ENCODE data around the gene HSPH1.

The HSPH1 gene

GRCh38 chr13:31200637-31200971, 38.9 kb upstream of the HSPH1 start:
- no peaks in the 10 kb centered on the region for H3K9me3 ChIP-seq (ENCODE audit: insufficient read depth, low read length)
- H3K36me3 ChIP-seq (replicated peaks; ENCODE audit: low read depth, low read length): no peaks in the 10 kb centered on the region
- peaks cover 20% of the 10 kb centered on the region for H3K4me1 ChIP-seq (ENCODE audit: low read length)
- H2AFZ ChIP-seq (ENCODE audit: low read depth, low read length): peak overlapping the region; percentile 44
- peak overlapping the region; percentile 86 for H3K4me3 ChIP-seq (ENCODE audit: low read length)
- no peaks in the 10 kb centered on the region for H4K20me1 ChIP-seq (ENCODE audit: insufficient read depth, low read length)
- TF ChIP-seq, protein P1, sequence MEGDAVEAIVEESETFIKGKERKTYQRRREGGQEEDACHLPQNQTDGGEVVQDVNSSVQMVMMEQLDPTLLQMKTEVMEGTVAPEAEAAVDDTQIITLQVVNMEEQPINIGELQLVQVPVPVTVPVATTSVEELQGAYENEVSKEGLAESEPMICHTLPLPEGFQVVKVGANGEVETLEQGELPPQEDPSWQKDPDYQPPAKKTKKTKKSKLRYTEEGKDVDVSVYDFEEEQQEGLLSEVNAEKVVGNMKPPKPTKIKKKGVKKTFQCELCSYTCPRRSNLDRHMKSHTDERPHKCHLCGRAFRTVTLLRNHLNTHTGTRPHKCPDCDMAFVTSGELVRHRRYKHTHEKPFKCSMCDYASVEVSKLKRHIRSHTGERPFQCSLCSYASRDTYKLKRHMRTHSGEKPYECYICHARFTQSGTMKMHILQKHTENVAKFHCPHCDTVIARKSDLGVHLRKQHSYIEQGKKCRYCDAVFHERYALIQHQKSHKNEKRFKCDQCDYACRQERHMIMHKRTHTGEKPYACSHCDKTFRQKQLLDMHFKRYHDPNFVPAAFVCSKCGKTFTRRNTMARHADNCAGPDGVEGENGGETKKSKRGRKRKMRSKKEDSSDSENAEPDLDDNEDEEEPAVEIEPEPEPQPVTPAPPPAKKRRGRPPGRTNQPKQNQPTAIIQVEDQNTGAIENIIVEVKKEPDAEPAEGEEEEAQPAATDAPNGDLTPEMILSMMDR (IDR thresholded peaks at IDR 0.05; ENCODE audit: low read depth, low read length): no peak
- TF ChIP-seq EZH2phosphoT487 (IDR thresholded peaks at IDR 0.05; ENCODE audit: low read depth): no peak
- H3K79me2 ChIP-seq (ENCODE audit: low read length): no peaks in the 10 kb centered on the region
- peaks cover 12% of the 10 kb centered on the region for H3K27me3 ChIP-seq (ENCODE audit: low read depth, low read length)
- peak overlapping the region; percentile 75 for H3K4me2 ChIP-seq (ENCODE audit: low read length)
- H3K9ac ChIP-seq (ENCODE audit: low read length): peak overlapping the region; percentile 79
- H3K27ac ChIP-seq (ENCODE audit: low read length): peak overlapping the region; percentile 79

GRCh38 chr13:31199849-31200636, 38.3 kb upstream of the HSPH1 start, which contains the start of gene B3GLCT:
Gene B3GLCT (plus strand): TSS chr13:31199975. CDS start chr13:31200085, 110 bp downstream.
- Histone ChIP-seq H3K9ac (ENCODE audit: low read length) (peak within 1 kb of the TSS; percentile 79), H3K27me3 (ENCODE audit: low read depth, low read length) (peaks cover 12% of the 10 kb centered on the region), H3K27ac (ENCODE audit: low read length) (peak within 1 kb of the TSS; percentile 79), H3K4me1 (ENCODE audit: low read length) (peaks cover 20% of the 10 kb centered on the region), H3K4me2 (ENCODE audit: low read length) (peak within 1 kb of the TSS; percentile 90), H3K9me3 (ENCODE audit: insufficient read depth, low read length) (no peaks in the 10 kb centered on the region), H3K36me3 (replicated peaks; ENCODE audit: low read depth, low read length) (no peaks in the 10 kb centered on the region), H4K20me1 (ENCODE audit: insufficient read depth, low read length) (no peaks in the 10 kb centered on the region), H2AFZ (ENCODE audit: low read depth, low read length) (peak within 1 kb of the TSS; percentile 98), H3K79me2 (ENCODE audit: low read length) (no peaks in the 10 kb centered on the region), H3K4me3 (ENCODE audit: low read length) (peak within 1 kb of the TSS; percentile 86)
- TF ChIP-seq, protein P1 (IDR thresholded peaks at IDR 0.05; ENCODE audit: low read depth, low read length): peak; percentile 69
- TF ChIP-seq EZH2phosphoT487 (IDR thresholded peaks at IDR 0.05; ENCODE audit: low read depth): no peak

GRCh38 chr13:31199527-31199848, 37.8 kb upstream of the HSPH1 start:
- H3K9ac ChIP-seq (ENCODE audit: low read length): peak overlapping the region; percentile 79; the same call in 1 of the 2 replicates
- peak overlapping the region; percentile 90 for H3K4me2 ChIP-seq (ENCODE audit: low read length)
- H3K27ac ChIP-seq (ENCODE audit: low read length): no peak overlapping the region
- H3K36me3 ChIP-seq (replicated peaks; ENCODE audit: low read depth, low read length): no peaks in the 10 kb centered on the region
- no peaks in the 10 kb centered on the region for H4K20me1 ChIP-seq (ENCODE audit: insufficient read depth, low read length)
- TF ChIP-seq, protein P1 (IDR thresholded peaks at IDR 0.05; ENCODE audit: low read depth, low read length): no peak
- no peak for TF ChIP-seq EZH2phosphoT487 (IDR thresholded peaks at IDR 0.05; ENCODE audit: low read depth)
- H2AFZ ChIP-seq (ENCODE audit: low read depth, low read length): peak overlapping the region; percentile 43; the same call in 1 of the 2 replicates
- no peaks in the 10 kb centered on the region for H3K79me2 ChIP-seq (ENCODE audit: low read length)
- peak overlapping the region; percentile 86 for H3K4me3 ChIP-seq (ENCODE audit: low read length)
- H3K9me3 ChIP-seq (ENCODE audit: insufficient read depth, low read length): no peaks in the 10 kb centered on the region
- peaks cover 20% of the 10 kb centered on the region for H3K4me1 ChIP-seq (ENCODE audit: low read length)
- H3K27me3 ChIP-seq (ENCODE audit: low read depth, low read length): peaks cover 12% of the 10 kb centered on the region

DNA sequence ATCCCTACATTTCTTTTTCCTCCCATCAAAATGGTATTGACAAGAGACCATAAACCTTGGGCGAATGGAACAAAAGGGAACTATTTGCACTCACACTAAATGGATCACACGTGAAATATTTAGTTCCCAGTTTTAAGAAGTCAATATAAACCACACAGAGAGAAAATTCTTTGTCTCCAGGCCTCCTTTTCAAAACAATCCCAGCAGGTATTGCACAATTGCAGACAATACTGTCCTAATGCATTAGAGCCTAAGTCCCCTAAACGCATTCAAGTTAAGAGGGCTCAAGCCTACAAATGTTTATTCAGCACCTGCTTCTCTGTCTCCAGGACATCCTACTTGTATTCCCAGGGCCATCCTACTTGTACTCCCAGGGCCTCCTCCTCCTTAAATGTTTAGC, 36.8 kb upstream of the HSPH1 start:
- TF ChIP-seq EZH2phosphoT487 (IDR thresholded peaks at IDR 0.05; ENCODE audit: low read depth): no peak
- TF ChIP-seq, protein P1 (IDR thresholded peaks at IDR 0.05; ENCODE audit: low read depth, low read length): no peak
- Histone ChIP-seq H2AFZ (ENCODE audit: low read depth, low read length) (no peak overlapping the region), H3K27me3 (ENCODE audit: low read depth, low read length) (peaks cover 17% of the 10 kb centered on the region), H3K4me1 (ENCODE audit: low read length) (peaks cover 20% of the 10 kb centered on the region), H3K79me2 (ENCODE audit: low read length) (no peaks in the 10 kb centered on the region), H3K4me2 (ENCODE audit: low read length) (no peak overlapping the region), H3K36me3 (replicated peaks; ENCODE audit: low read depth, low read length) (no peaks in the 10 kb centered on the region), H3K4me3 (ENCODE audit: low read length) (no peak overlapping the region), H3K27ac (ENCODE audit: low read length) (no peak overlapping the region), H3K9me3 (ENCODE audit: insufficient read depth, low read length) (no peaks in the 10 kb centered on the region), H4K20me1 (ENCODE audit: insufficient read depth, low read length) (no peaks in the 10 kb centered on the region), H3K9ac (ENCODE audit: low read length) (no peak overlapping the region)

All from OCI-LY3 (cell line).